HL-60 (cell line): ENCODE data around the gene MAP7D2.

Source experiments
- POLR2AphosphoS5 ChIP-seq: IDR thresholded peaks from 2 replicates; pipeline ENCODE4 v1.6.1; 2012; ENCODE audit warnings: low read depth
- SPI1 ChIP-seq: IDR thresholded peaks from 2 replicates; pipeline ENCODE4 v1.6.1; 2012; ENCODE audit warnings: low read depth, mild to moderate bottlenecking, borderline replicate concordance
- TF ChIP-seq, protein P1 (sequence below): IDR thresholded peaks from one replicate; pipeline ENCODE4 v1.5.1; 2011; ENCODE audit warnings: low read length, control low read depth, inconsistent platforms; ENCODE audit not compliant: insufficient read depth
- TF ChIP-seq, protein P2 (sequence below): IDR thresholded peaks from 2 replicates; pipeline ENCODE4 v1.6.1; 2012; ENCODE audit warnings: low read depth; ENCODE audit not compliant: insufficient replicate concordance

DNA sequence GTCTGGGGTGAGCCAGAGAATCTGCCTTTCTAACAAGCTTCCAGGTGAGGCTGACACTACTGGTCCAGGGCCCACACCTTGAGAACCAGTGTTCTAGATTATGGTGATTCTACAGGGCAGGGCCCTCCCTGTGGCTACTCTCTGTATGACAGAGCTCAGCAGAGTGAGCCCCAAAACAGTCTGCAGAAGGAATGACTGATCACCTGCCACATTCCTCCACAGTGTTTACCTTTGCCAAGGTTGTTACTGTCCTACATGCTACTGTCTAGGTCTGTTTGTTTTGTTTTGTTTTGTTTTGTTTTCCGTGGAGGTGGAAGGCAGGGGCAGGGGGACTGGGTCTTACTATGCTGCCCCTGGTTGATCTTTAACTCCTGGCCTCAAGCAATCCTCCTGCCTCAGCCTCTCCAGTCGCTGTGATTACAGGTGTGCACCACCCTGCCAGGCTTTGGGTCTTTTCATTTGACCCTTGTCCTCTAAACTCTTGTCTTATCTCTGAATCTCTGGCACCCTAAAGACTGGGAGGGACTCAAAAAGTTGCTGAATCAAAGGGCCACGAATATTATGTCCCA is 45.1 kb downstream of the MAP7D2 start:
- TF ChIP-seq, protein P1, sequence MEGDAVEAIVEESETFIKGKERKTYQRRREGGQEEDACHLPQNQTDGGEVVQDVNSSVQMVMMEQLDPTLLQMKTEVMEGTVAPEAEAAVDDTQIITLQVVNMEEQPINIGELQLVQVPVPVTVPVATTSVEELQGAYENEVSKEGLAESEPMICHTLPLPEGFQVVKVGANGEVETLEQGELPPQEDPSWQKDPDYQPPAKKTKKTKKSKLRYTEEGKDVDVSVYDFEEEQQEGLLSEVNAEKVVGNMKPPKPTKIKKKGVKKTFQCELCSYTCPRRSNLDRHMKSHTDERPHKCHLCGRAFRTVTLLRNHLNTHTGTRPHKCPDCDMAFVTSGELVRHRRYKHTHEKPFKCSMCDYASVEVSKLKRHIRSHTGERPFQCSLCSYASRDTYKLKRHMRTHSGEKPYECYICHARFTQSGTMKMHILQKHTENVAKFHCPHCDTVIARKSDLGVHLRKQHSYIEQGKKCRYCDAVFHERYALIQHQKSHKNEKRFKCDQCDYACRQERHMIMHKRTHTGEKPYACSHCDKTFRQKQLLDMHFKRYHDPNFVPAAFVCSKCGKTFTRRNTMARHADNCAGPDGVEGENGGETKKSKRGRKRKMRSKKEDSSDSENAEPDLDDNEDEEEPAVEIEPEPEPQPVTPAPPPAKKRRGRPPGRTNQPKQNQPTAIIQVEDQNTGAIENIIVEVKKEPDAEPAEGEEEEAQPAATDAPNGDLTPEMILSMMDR = no peak
- TF ChIP-seq, protein P2, sequence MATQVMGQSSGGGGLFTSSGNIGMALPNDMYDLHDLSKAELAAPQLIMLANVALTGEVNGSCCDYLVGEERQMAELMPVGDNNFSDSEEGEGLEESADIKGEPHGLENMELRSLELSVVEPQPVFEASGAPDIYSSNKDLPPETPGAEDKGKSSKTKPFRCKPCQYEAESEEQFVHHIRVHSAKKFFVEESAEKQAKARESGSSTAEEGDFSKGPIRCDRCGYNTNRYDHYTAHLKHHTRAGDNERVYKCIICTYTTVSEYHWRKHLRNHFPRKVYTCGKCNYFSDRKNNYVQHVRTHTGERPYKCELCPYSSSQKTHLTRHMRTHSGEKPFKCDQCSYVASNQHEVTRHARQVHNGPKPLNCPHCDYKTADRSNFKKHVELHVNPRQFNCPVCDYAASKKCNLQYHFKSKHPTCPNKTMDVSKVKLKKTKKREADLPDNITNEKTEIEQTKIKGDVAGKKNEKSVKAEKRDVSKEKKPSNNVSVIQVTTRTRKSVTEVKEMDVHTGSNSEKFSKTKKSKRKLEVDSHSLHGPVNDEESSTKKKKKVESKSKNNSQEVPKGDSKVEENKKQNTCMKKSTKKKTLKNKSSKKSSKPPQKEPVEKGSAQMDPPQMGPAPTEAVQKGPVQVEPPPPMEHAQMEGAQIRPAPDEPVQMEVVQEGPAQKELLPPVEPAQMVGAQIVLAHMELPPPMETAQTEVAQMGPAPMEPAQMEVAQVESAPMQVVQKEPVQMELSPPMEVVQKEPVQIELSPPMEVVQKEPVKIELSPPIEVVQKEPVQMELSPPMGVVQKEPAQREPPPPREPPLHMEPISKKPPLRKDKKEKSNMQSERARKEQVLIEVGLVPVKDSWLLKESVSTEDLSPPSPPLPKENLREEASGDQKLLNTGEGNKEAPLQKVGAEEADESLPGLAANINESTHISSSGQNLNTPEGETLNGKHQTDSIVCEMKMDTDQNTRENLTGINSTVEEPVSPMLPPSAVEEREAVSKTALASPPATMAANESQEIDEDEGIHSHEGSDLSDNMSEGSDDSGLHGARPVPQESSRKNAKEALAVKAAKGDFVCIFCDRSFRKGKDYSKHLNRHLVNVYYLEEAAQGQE = no peak
- no peak for TF ChIP-seq POLR2AphosphoS5
- no peak for TF ChIP-seq SPI1
